M059J (cell line): ENCODE measurements around the gene ZCCHC10. TPM values are rescaled to one million over a fixed set of nuclear protein-coding genes. Genes with fewer than 3 reads are reported as not detected.
A peak's percentile ranks its signal among the peaks of the same experiment; 100 is the strongest.
"Not testable (repeated sequence)": the region's sequence is repeated elsewhere in the genome, so short reads cannot be mapped to it uniquely, and the experiment has no call there.

Experiments used
- DNase-seq: peaks from one replicate; pipeline ENCODE4 v3.0.0-alpha.2; 2012; ENCODE audit warnings: low read depth
- total RNA-seq: library from RNA; depleted of rRNA; stranded (reverse); fragments of >200 nt; shearing (Covaris generic); gene quantifications from 2 replicates; pipeline ENCODE4 v1.2.3, GENCODE V29; 2014

Gene ZCCHC10
- total RNA-seq, 1 experiment from 2014 or later, result 45.1 TPM

GRCh38 chr5:133041910-133042309, 15.6 kb upstream of the ZCCHC10 start:
- peak; percentile 66 for DNase-seq

- DNase-seq, result no peak
Observed at GRCh38 chr5:133041157-133041784, 14.9 kb upstream of the ZCCHC10 start.

GRCh38 chr5:133036677-133037076, 10.3 kb upstream of the ZCCHC10 start:
- DNase-seq, result not testable (repeated sequence)

- no peak for DNase-seq
Observed at GRCh38 chr5:133035224-133035623, 8.9 kb upstream of the ZCCHC10 start.

- DNase-seq, result no peak
Observed at GRCh38 chr5:133034064-133034463, 7.7 kb upstream of the ZCCHC10 start.

GRCh38 chr5:133032852-133033742, 6.7 kb upstream of the ZCCHC10 start:
- peak; percentile 34 for DNase-seq

- no peak for DNase-seq
Observed at GRCh38 chr5:133030343-133031005, 4.1 kb upstream of the ZCCHC10 start.

GRCh38 chr5:133029416-133029815, 3.1 kb upstream of the ZCCHC10 start:
- no peak for DNase-seq

GRCh38 chr5:133026664-133027153, 360 bp upstream of the ZCCHC10 start:
- DNase-seq, result no peak

GRCh38 chr5:133019471-133019870, 6.9 kb downstream of the ZCCHC10 start:
- not testable (repeated sequence) for DNase-seq

- no peak for DNase-seq
Observed at GRCh38 chr5:133017964-133018363, 8.4 kb downstream of the ZCCHC10 start.

GRCh38 chr5:133015466-133015865, 10.9 kb downstream of the ZCCHC10 start:
- DNase-seq, result no peak

- DNase-seq, result not testable (repeated sequence)
Observed at GRCh38 chr5:133008455-133008854, 17.9 kb downstream of the ZCCHC10 start.

- DNase-seq, result no peak
Observed at GRCh38 chr5:133006653-133007052, 19.7 kb downstream of the ZCCHC10 start.

- DNase-seq, result no peak
Observed at GRCh38 chr5:132999246-132999645, 27.1 kb downstream of the ZCCHC10 start.

GRCh38 chr5:132998556-132998955, 27.8 kb downstream of the ZCCHC10 start:
- DNase-seq, result no peak

- DNase-seq, result no peak
Observed at GRCh38 chr5:132996307-132996706, 30.0 kb downstream of the ZCCHC10 start.

- DNase-seq, result no peak
Observed at GRCh38 chr5:132987531-132988408, 38.6 kb downstream of the ZCCHC10 start.

- not testable (repeated sequence) for DNase-seq
Observed at GRCh38 chr5:132982971-132983370, 43.4 kb downstream of the ZCCHC10 start.

- no peak for DNase-seq
Observed at GRCh38 chr5:132981288-132981687, 45.1 kb downstream of the ZCCHC10 start.

GRCh38 chr5:132979976-132980375, 46.4 kb downstream of the ZCCHC10 start:
- no peak for DNase-seq
